PC-3 (cell line): ENCODE results near the gene NEU3. TPM values are rescaled to one million over a fixed set of nuclear protein-coding genes. Genes with fewer than 3 reads are reported as not detected.

Source experiments
- ATAC-seq: fragments of 200-7000 bp; cut with Tn5 transposase; 2 replicates; pipeline ENCODE4 v1.9.1; 2020; ENCODE audit warnings: mild to moderate bottlenecking, moderate library complexity
- BruUV-seq: library from RNA; stranded (reverse); fragments of 400-500 nt; replicated peaks from 2 replicates; lab custom pipeline; 2021; lab: Mats Ljungman, UMichigan
- CTCF ChIA-PET: fragments of 300-600 bp; sonication (Branson Sonifier 250); formaldehyde crosslinking; loops from one replicate; lab custom pipeline; 2022; ENCODE audit warnings: antibody characterized with exemption; lab: Charles Lee
- POLR2A ChIA-PET: fragments of 300-600 bp; sonication (Branson Sonifier 250); formaldehyde crosslinking; loops from one replicate; lab custom pipeline; 2022; ENCODE audit warnings: antibody characterized with exemption; ENCODE audit not compliant: unreplicated experiment; lab: Charles Lee
- DNase-seq: peaks from one replicate; pipeline ENCODE4 v3.0.0-alpha.2; 2015
- H2AFZ ChIP-seq: fragments of 300-600 bp; sonication (generic); 2 replicates; pipeline ENCODE4 v1.6.0; 2016; ENCODE audit warnings: antibody characterized with exemption, low read length
- H3F3A ChIP-seq: fragments of 300-600 bp; sonication (generic); one replicate; pipeline ENCODE4 v1.6.0; 2017; ENCODE audit warnings: antibody characterized with exemption, low read length, control low read depth, mild to moderate bottlenecking; ENCODE audit not compliant: unreplicated experiment
- H3K27ac ChIP-seq: fragments of 300-600 bp; sonication (generic); 2 replicates; pipeline ENCODE4 v1.5.1; 2016; ENCODE audit warnings: mild to moderate bottlenecking, low read length
- H3K27me3 ChIP-seq: fragments of 300-600 bp; sonication (generic); 2 replicates; pipeline ENCODE4 v1.6.1; 2016; ENCODE audit warnings: low read length, mixed read lengths
- H3K36me3 ChIP-seq: fragments of 300-600 bp; sonication (generic); 2 replicates; pipeline ENCODE4 v1.6.1; 2016; ENCODE audit warnings: low read depth, mixed run types, low read length, mixed read lengths
- H3K4me1 ChIP-seq: fragments of 300-600 bp; sonication (generic); 2 replicates; pipeline ENCODE4 v1.5.1; 2016; ENCODE audit warnings: low read length; ENCODE audit not compliant: insufficient read depth
- H3K4me2 ChIP-seq: fragments of 300-600 bp; sonication (generic); 2 replicates; pipeline ENCODE4 v1.6.0; 2016; ENCODE audit warnings: low read length
- H3K4me3 ChIP-seq: fragments of 300-600 bp; sonication (generic); 2 replicates; pipeline ENCODE4 v1.5.1; 2016; ENCODE audit warnings: mild to moderate bottlenecking, low read length, mixed read lengths
- H3K79me2 ChIP-seq: fragments of 300-600 bp; sonication (generic); 2 replicates; pipeline ENCODE4 v1.6.1; 2017; ENCODE audit warnings: low read length, mixed read lengths
- H3K9ac ChIP-seq: fragments of 300-600 bp; sonication (generic); 2 replicates; pipeline ENCODE4 v1.6.0; 2016; ENCODE audit warnings: mild to moderate bottlenecking, low read length
- H3K9me2 ChIP-seq: fragments of 300-600 bp; sonication (generic); replicated peaks from 2 replicates; pipeline ENCODE4 v1.6.1; 2016; ENCODE audit warnings: mixed run types, low read length, mixed read lengths
- H3K9me3 ChIP-seq: fragments of 300-600 bp; sonication (generic); 2 replicates; pipeline ENCODE4 v1.6.1; 2016; ENCODE audit warnings: low read length, mixed read lengths
- H4K20me1 ChIP-seq: fragments of 300-600 bp; sonication (generic); 2 replicates; pipeline ENCODE4 v1.6.1; 2016; ENCODE audit warnings: low read length, mixed read lengths
- CTCF ChIP-seq: fragments of 300-600 bp; sonication (generic); conservative IDR thresholded peaks from 2 replicates; pipeline ENCODE4 v1.5.1; 2017; ENCODE audit warnings: antibody characterized with exemption, low read depth, mild to moderate bottlenecking, low read length
- EZH2 ChIP-seq: fragments of 300-600 bp; sonication (generic); IDR thresholded peaks from one replicate; pipeline ENCODE4 v1.6.1; 2017; ENCODE audit warnings: antibody characterized with exemption, mild to moderate bottlenecking, low read length; ENCODE audit not compliant: unreplicated experiment
- EZH2phosphoT487 ChIP-seq: fragments of 300-600 bp; sonication (generic); IDR thresholded peaks from 2 replicates; pipeline ENCODE4 v1.6.1; 2018; ENCODE audit warnings: mild to moderate bottlenecking, antibody characterized with exemption, low read length, borderline replicate concordance
- intact Hi-C: fragments of 100-400 bp; cut with micrococcal nuclease; formaldehyde crosslinking; loops from 2 replicates; pipeline ENCODE4 v1.9.0; 2023
- total RNA-seq: library from RNA; depleted of rRNA; stranded (reverse); fragments of >200 nt; gene quantifications from 2 replicates; pipeline ENCODE4 v1.2.3, GENCODE V29; 2014

The NEU3 gene
- total RNA-seq, 1 experiment from 2014 or later, result 15.7 TPM

GRCh38 chr11:74980634-74981033, 8.1 kb upstream of the NEU3 start:
- CTCF ChIA-PET, result no interaction called here
- Histone ChIP-seq H3K4me3 (no peak overlapping the region), H3F3A (no peaks in the 10 kb centered on the region), H3K9me3 (no peaks in the 10 kb centered on the region), H3K4me1 (no peaks in the 10 kb centered on the region), H4K20me1 (no peaks in the 10 kb centered on the region), H3K9ac (no peak overlapping the region), H3K36me3 (peaks cover 31% of the 10 kb centered on the region), H2AFZ (no peak overlapping the region), H3K4me2 (no peak overlapping the region), H3K27ac (no peak overlapping the region), H3K79me2 (no peaks in the 10 kb centered on the region), H3K27me3 (no peaks in the 10 kb centered on the region), H3K9me2 (no peaks in the 10 kb centered on the region)
- POLR2A ChIA-PET, result interaction anchor here (0.6 kb wide), 1 partner anchor 15 kb away, joined by 4 read pairs; no protein-coding TSS in a partner anchor
- intact Hi-C loops, result no loop called here
- DNase-seq (no peak), ATAC-seq (no peak)
- no TSS peak for BruUV-seq
- TF ChIP-seq EZH2, result no peak
- TF ChIP-seq EZH2phosphoT487, result no peak
- TF ChIP-seq CTCF, result no peak

GRCh38 chr11:74981888-74982287, 6.8 kb upstream of the NEU3 start:
- TF ChIP-seq EZH2 (no peak), EZH2phosphoT487 (no peak), CTCF (no peak)
- H3K9ac ChIP-seq, result no peak overlapping the region
- no peak overlapping the region for H3K4me2 ChIP-seq
- no peaks in the 10 kb centered on the region for H3F3A ChIP-seq
- H3K4me1 ChIP-seq, result no peaks in the 10 kb centered on the region
- DNase-seq (no peak), ATAC-seq (no peak)
- H4K20me1 ChIP-seq, result no peaks in the 10 kb centered on the region
- H3K36me3 ChIP-seq, result peaks cover 21% of the 10 kb centered on the region
- H3K79me2 ChIP-seq, result no peaks in the 10 kb centered on the region
- ChIA-PET CTCF (no interaction called here), POLR2A (no interaction called here)
- H3K9me3 ChIP-seq, result no peaks in the 10 kb centered on the region
- intact Hi-C loops, result no loop called here
- no peak overlapping the region for H2AFZ ChIP-seq
- H3K27me3 ChIP-seq, result no peaks in the 10 kb centered on the region
- no TSS peak for BruUV-seq
- no peak overlapping the region for H3K4me3 ChIP-seq
- H3K9me2 ChIP-seq, result no peaks in the 10 kb centered on the region
- H3K27ac ChIP-seq, result no peak overlapping the region

- no TSS peak for BruUV-seq
- H3K79me2 ChIP-seq, result no peaks in the 10 kb centered on the region; the same call in 1 of the 2 replicates
Observed at GRCh38 chr11:74984070-74984469, 4.7 kb upstream of the NEU3 start.

More at GRCh38 chr11:74984070-74984469, 4.7 kb upstream of the NEU3 start:
- Histone ChIP-seq H3K27ac (no peak overlapping the region), H3K4me2 (no peak overlapping the region), H3K4me1 (no peaks in the 10 kb centered on the region), H3K27me3 (no peaks in the 10 kb centered on the region), H3F3A (no peaks in the 10 kb centered on the region), H3K9me3 (no peaks in the 10 kb centered on the region), H2AFZ (no peak overlapping the region), H3K4me3 (no peak overlapping the region), H4K20me1 (no peaks in the 10 kb centered on the region), H3K9ac (no peak overlapping the region), H3K9me2 (no peaks in the 10 kb centered on the region), H3K36me3 (peaks cover 11% of the 10 kb centered on the region; the same call in 1 of the 2 replicates)
- ChIA-PET POLR2A (no interaction called here), CTCF (no interaction called here)
- intact Hi-C loops, result no loop called here
- TF ChIP-seq CTCF (no peak), EZH2 (no peak), EZH2phosphoT487 (no peak)
- ATAC-seq, result no peak
- no peak for DNase-seq
